ENCODE measurements around the gene WNT5A.

GRCh38 chr3:55487381-55488241 is 505 bp upstream of the WNT5A start:
- TF ChIP-seq, protein P1, sequence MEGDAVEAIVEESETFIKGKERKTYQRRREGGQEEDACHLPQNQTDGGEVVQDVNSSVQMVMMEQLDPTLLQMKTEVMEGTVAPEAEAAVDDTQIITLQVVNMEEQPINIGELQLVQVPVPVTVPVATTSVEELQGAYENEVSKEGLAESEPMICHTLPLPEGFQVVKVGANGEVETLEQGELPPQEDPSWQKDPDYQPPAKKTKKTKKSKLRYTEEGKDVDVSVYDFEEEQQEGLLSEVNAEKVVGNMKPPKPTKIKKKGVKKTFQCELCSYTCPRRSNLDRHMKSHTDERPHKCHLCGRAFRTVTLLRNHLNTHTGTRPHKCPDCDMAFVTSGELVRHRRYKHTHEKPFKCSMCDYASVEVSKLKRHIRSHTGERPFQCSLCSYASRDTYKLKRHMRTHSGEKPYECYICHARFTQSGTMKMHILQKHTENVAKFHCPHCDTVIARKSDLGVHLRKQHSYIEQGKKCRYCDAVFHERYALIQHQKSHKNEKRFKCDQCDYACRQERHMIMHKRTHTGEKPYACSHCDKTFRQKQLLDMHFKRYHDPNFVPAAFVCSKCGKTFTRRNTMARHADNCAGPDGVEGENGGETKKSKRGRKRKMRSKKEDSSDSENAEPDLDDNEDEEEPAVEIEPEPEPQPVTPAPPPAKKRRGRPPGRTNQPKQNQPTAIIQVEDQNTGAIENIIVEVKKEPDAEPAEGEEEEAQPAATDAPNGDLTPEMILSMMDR (IDR thresholded peaks at IDR 0.05) = no peak
- no peak for TF ChIP-seq POLR2A (IDR thresholded peaks at IDR 0.05)

All from lower leg skin (tissue), 3 donors.